OCI-LY7 (cell line): ENCODE results near the gene EBF3. TPM values are rescaled to one million over a fixed set of nuclear protein-coding genes. Genes with fewer than 3 reads are reported as not detected.

ENCODE experiments used
- BruUV-seq: library from RNA; stranded (reverse); fragments of 400-500 nt; replicated peaks from 2 replicates; lab custom pipeline; 2021; lab: Mats Ljungman, UMichigan
- CTCF ChIA-PET: fragments of 300-600 bp; sonication (Branson Sonifier 250); formaldehyde crosslinking; loops from one replicate; lab custom pipeline; 2022; ENCODE audit warnings: antibody characterized with exemption; ENCODE audit not compliant: unreplicated experiment; lab: Charles Lee
- POLR2A ChIA-PET: fragments of 300-600 bp; sonication (Branson Sonifier 250); formaldehyde crosslinking; loops from one replicate; lab custom pipeline; 2022; ENCODE audit warnings: antibody characterized with exemption; lab: Charles Lee
- DNase-seq: peaks from one replicate; pipeline ENCODE4 v3.0.0-alpha.2; 2015; ENCODE audit warnings: low spot score
- H2AFZ ChIP-seq: fragments of 200-600 bp; sonication (generic), shearing (Covaris generic); 2 replicates; pipeline ENCODE4 v1.6.1; 2014; ENCODE audit warnings: mild to moderate bottlenecking, antibody characterized with exemption, low read length, moderate library complexity
- H3K27ac ChIP-seq: fragments of 200-600 bp; sonication (generic); 2 replicates; pipeline ENCODE4 v1.5.1; 2014; ENCODE audit warnings: mixed run types, low read depth, mild to moderate bottlenecking, moderate library complexity, low read length, inconsistent platforms; ENCODE audit not compliant: poor library complexity, severe bottlenecking
- H3K36me3 ChIP-seq: fragments of 200-600 bp; sonication (generic); 2 replicates; pipeline ENCODE4 v1.6.1; 2014; ENCODE audit warnings: mild to moderate bottlenecking, antibody characterized with exemption, low read length, moderate library complexity, mixed read lengths; ENCODE audit not compliant: insufficient read depth
- H3K4me1 ChIP-seq: fragments of 200-600 bp; sonication (generic); 2 replicates; pipeline ENCODE4 v1.5.1; 2014; ENCODE audit warnings: mild to moderate bottlenecking, low read length; ENCODE audit not compliant: insufficient read depth, poor library complexity, severe bottlenecking
- H3K4me2 ChIP-seq: fragments of 200-600 bp; sonication (generic); 2 replicates; pipeline ENCODE4 v1.6.1; 2014; ENCODE audit warnings: mild to moderate bottlenecking, low read length
- H3K4me3 ChIP-seq: fragments of 200-600 bp; sonication (generic); 2 replicates; pipeline ENCODE4 v1.5.1; 2014; ENCODE audit warnings: mild to moderate bottlenecking, low read depth, low read length; ENCODE audit not compliant: poor library complexity, severe bottlenecking
- H3K79me2 ChIP-seq: fragments of 200-600 bp; sonication (generic); 2 replicates; pipeline ENCODE4 v1.6.1; 2016; ENCODE audit warnings: low read depth, mild to moderate bottlenecking, low read length, moderate library complexity, mixed read lengths; ENCODE audit not compliant: insufficient read depth
- H3K9me2 ChIP-seq: fragments of 200-600 bp; sonication (generic); 2 replicates; pipeline ENCODE4 v1.6.1; 2016; ENCODE audit warnings: mild to moderate bottlenecking, low read length, mixed read lengths; ENCODE audit not compliant: insufficient read depth
- H3K9me3 ChIP-seq: fragments of 200-600 bp; sonication (generic); 2 replicates; pipeline ENCODE4 v1.6.1; 2014; ENCODE audit warnings: mild to moderate bottlenecking, mixed run types, low read length, mixed read lengths
- H4K20me1 ChIP-seq: fragments of 200-600 bp; sonication (generic); 2 replicates; pipeline ENCODE4 v1.6.1; 2014; ENCODE audit warnings: mild to moderate bottlenecking, antibody characterized with exemption, low read length, moderate library complexity, mixed read lengths; ENCODE audit not compliant: insufficient read depth
- EZH2phosphoT487 ChIP-seq: fragments of 200-600 bp; sonication (generic); IDR thresholded peaks from 2 replicates; pipeline ENCODE4 v1.6.1; 2018; ENCODE audit warnings: low read depth, borderline replicate concordance, mild to moderate bottlenecking, mixed run types, antibody characterized with exemption, low read length, moderate library complexity, mixed read lengths
- intact Hi-C: fragments of 100-400 bp; cut with micrococcal nuclease; formaldehyde crosslinking; loops from one replicate; pipeline ENCODE4 v1.10.0; 2022; ENCODE audit not compliant: unreplicated experiment
- total RNA-seq, 2 experiments: library from RNA; depleted of rRNA in 1 of 2; stranded (reverse); fragments of >200 nt in 1 of 2; shearing (Covaris generic) in 1 of 2; gene quantifications; 2 replicates each; pipeline ENCODE4 v1.2.3, GENCODE V29; 2014 to 2022
- TF ChIP-seq, protein P1 (sequence below): fragments of 200-600 bp; sonication (generic); conservative IDR thresholded peaks from 2 replicates; pipeline ENCODE4 v1.5.1; 2014; ENCODE audit warnings: mild to moderate bottlenecking, antibody characterized with exemption, low read length, moderate library complexity, mixed read lengths

EBF3 gene
- total RNA-seq, 2 experiments from 2014 or later, result not detected

- no peaks in the 10 kb centered on the region for H3K4me1 ChIP-seq
- POLR2A ChIA-PET, result no interaction called here
- no peak for TF ChIP-seq EZH2phosphoT487
- TF ChIP-seq, protein P1, sequence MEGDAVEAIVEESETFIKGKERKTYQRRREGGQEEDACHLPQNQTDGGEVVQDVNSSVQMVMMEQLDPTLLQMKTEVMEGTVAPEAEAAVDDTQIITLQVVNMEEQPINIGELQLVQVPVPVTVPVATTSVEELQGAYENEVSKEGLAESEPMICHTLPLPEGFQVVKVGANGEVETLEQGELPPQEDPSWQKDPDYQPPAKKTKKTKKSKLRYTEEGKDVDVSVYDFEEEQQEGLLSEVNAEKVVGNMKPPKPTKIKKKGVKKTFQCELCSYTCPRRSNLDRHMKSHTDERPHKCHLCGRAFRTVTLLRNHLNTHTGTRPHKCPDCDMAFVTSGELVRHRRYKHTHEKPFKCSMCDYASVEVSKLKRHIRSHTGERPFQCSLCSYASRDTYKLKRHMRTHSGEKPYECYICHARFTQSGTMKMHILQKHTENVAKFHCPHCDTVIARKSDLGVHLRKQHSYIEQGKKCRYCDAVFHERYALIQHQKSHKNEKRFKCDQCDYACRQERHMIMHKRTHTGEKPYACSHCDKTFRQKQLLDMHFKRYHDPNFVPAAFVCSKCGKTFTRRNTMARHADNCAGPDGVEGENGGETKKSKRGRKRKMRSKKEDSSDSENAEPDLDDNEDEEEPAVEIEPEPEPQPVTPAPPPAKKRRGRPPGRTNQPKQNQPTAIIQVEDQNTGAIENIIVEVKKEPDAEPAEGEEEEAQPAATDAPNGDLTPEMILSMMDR, result no peak
- H3K79me2 ChIP-seq, result no peaks in the 10 kb centered on the region
- no peaks in the 10 kb centered on the region for H4K20me1 ChIP-seq
- H3K4me2 ChIP-seq, result no peak overlapping the region
- no peak overlapping the region for H3K4me3 ChIP-seq
- H3K27ac ChIP-seq, result no peak overlapping the region
- H2AFZ ChIP-seq, result no peak overlapping the region
- H3K9me2 ChIP-seq, result no peaks in the 10 kb centered on the region
- no TSS peak for BruUV-seq
- CTCF ChIA-PET, result no interaction called here
- intact Hi-C loops, result no loop called here
- H3K36me3 ChIP-seq, result no peaks in the 10 kb centered on the region
- H3K9me3 ChIP-seq, result no peaks in the 10 kb centered on the region
- no peak for DNase-seq
Measured at GRCh38 chr10:129962872-129963640, 1.0 kb downstream of the EBF3 start.

DNA sequence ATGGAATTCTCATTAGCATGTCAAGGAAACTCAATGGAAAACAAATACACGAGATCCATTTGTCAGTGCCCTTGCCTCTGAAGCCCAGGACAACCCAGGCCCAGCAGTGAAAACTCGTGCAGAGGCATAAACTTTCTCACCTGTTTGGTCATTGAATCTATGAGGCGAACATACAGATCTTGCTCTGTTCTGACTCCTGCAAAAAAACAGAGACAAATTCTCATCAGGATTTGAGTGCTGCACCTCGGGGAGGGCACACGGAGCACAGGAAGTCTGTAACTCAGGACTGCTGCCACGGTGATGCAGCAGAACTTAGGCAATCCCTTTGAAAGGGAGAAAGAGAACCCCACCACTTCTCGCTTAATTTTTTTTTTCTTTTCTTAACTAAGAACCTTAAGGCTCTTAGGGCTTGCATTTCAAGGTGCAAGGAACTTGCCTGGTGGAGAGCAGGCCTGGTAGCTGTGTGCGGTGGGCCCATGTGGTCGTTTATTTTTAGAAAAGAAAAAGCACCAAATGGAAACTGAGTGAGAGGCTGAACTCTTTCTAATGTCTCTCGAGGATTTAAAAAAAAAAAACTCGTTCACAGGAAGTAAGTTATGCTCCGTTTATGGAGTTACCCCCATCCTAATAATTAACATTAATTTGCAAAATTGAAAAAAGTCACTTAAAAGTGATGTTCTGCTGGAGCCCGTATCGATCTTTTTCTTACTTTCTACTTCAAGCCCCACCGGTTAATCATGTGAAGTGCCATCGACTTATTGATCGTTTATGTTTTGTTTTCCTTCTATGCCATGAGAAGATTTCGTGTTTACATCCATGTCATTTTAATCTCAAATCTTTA lies 1.8 kb downstream of the EBF3 start:
- no peaks in the 10 kb centered on the region for H3K4me1 ChIP-seq
- H3K9me2 ChIP-seq, result no peaks in the 10 kb centered on the region
- H3K36me3 ChIP-seq, result no peaks in the 10 kb centered on the region
- no peak for DNase-seq
- H3K4me3 ChIP-seq, result no peak overlapping the region
- ChIA-PET CTCF (no interaction called here), POLR2A (no interaction called here)
- no peaks in the 10 kb centered on the region for H4K20me1 ChIP-seq
- no peak overlapping the region for H3K4me2 ChIP-seq
- TF ChIP-seq EZH2phosphoT487, result no peak
- TF ChIP-seq, protein P1, result no peak
- H3K79me2 ChIP-seq, result no peaks in the 10 kb centered on the region
- no peak overlapping the region for H2AFZ ChIP-seq
- no peaks in the 10 kb centered on the region for H3K9me3 ChIP-seq
- BruUV-seq, result no TSS peak
- H3K27ac ChIP-seq, result no peak overlapping the region
- intact Hi-C loops, result no loop called here
